ENCODE data around the gene CBLN3.

GRCh38 chr14:24465368-24465767 lies 35.9 kb upstream of the CBLN3 start:
- TF ChIP-seq CTCF (IDR thresholded peaks at IDR 0.05) (no peak), POLR2A (IDR thresholded peaks at IDR 0.05) (no peak)
